Effector memory CD8-positive, alpha-beta T cell (primary cell): ENCODE measurements around the gene TRUB1.
"Not testable (repeated sequence)": the region's sequence is repeated elsewhere in the genome, so short reads cannot be mapped to it uniquely, and the experiment has no call there.

Source experiments
- ATAC-seq: fragments of 150-1000 bp; cut with Tn5 transposase; replicated peaks from 2 replicates; pipeline ENCODE4 v1.10.0; 2021; ENCODE audit warnings: mild to moderate bottlenecking, moderate library complexity
- DNase-seq, 3 experiments: peaks; one replicate each; pipeline ENCODE4 v3.0.0; 2021
- H3K27ac Mint-ChIP-seq, 2 donors: one replicate each; pipeline ENCODE4 v1.8.0; 2022; ENCODE audit warnings: mild to moderate bottlenecking in 2 of 2, mixed read lengths in 2 of 2, moderate library complexity in 2 of 2
- H3K27me3 Mint-ChIP-seq, 2 donors: one replicate each; pipeline ENCODE4 v1.8.0; 2022; ENCODE audit warnings: mixed read lengths in 2 of 2
- H3K36me3 Mint-ChIP-seq: one replicate; pipeline ENCODE4 v1.8.0; 2022; ENCODE audit warnings: mild to moderate bottlenecking, moderate library complexity, mixed read lengths; ENCODE audit not compliant: insufficient read depth
- H3K4me1 Mint-ChIP-seq, 2 donors: one replicate each; pipeline ENCODE4 v1.8.0; 2022; ENCODE audit warnings: low read depth in 2 of 2, mixed read lengths in 2 of 2
- H3K4me3 Mint-ChIP-seq, 2 donors: one replicate each; pipeline ENCODE4 v1.8.0; 2022; ENCODE audit warnings: mild to moderate bottlenecking in 2 of 2, mixed read lengths in 2 of 2, moderate library complexity in 2 of 2
- H3K9me3 Mint-ChIP-seq, 2 donors: one replicate each; pipeline ENCODE4 v1.8.0; 2022; ENCODE audit warnings: mixed read lengths in 2 of 2

TRUB1 gene

DNA sequence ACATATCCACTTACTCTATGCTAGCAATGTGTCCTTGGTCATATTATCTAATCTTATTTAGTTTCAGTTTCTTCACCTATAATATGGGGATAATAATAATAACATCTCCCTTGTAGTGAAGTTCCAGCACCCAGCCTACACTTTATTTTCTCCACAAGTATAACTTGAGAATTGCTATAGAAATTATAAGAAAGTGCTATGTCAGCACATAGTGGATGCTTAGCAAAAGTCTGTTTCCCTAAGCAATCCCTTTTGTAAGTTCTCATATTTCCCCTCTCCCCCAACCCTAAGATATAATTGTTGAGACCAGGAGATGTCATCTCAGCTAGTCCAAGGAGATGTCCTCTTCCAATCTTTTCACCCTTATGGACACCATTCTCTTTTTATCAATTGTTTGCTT, 5.8 kb upstream of the TRUB1 start:
- H3K4me3 Mint-ChIP-seq: no peak overlapping the region
- H3K36me3 Mint-ChIP-seq: no peaks in the 10 kb centered on the region
- no peaks in the 10 kb centered on the region for H3K9me3 Mint-ChIP-seq
- peaks cover 5 to 29% of the 10 kb centered on the region in 2 donors for H3K27me3 Mint-ChIP-seq
- H3K4me1 Mint-ChIP-seq: peaks cover 0 to under 1% of the 10 kb centered on the region in 2 donors
- no peak for ATAC-seq
- no peak overlapping the region for H3K27ac Mint-ChIP-seq
- no peak for DNase-seq

DNA sequence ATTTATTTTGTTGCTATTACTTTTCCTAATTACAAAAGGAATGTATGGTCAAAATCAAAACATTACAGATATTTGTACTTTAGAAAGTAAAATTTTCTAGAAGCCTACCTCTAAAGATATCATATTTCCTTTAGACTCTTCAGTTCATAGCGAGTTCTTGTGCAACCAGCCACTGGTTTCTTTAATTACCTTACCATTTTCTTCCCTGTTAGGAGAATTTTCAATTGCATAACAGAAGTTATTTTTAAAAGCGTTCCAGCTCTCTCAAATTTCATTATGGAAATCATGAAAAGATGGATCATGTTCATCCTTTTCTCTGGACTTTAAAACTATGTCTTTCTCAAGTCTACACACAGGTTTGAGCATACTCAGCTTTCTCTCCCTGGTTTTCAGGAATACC, 5.0 kb upstream of the TRUB1 start:
- Mint-ChIP-seq H3K9me3 (no peaks in the 10 kb centered on the region), H3K4me1 (peaks cover 0 to 2% of the 10 kb centered on the region in 2 donors), H3K36me3 (no peaks in the 10 kb centered on the region), H3K4me3 (no peak overlapping the region), H3K27ac (no peak overlapping the region), H3K27me3 (peaks cover 5 to 24% of the 10 kb centered on the region in 2 donors)
- DNase-seq: no peak
- no peak for ATAC-seq

DNA sequence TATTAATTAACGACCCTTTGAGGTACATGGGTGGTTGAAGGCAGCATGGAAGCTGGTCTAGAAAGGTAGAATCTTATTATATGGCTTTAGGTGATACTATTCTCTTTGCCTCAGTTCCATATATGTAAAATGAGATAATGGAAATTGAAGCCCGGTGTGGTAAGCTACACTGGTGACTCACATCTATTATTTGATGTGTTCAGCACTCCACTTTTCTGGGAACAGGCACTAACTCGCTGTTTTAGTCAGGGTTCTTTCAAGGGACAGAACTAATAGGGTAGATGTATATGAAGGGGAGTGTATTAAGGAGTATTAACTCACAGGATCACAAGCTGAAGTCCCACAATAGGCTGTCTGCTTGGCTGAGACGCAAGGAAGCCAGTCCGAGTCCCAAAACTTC, 4.4 kb upstream of the TRUB1 start:
- Mint-ChIP-seq H3K27ac (no peak overlapping the region), H3K4me3 (no peak overlapping the region), H3K9me3 (no peaks in the 10 kb centered on the region), H3K27me3 (peaks cover 5 to 24% of the 10 kb centered on the region in 2 donors), H3K4me1 (peaks cover 0 to 5% of the 10 kb centered on the region in 2 donors), H3K36me3 (peaks cover 4% of the 10 kb centered on the region)
- DNase-seq (no peak), ATAC-seq (no peak)

DNA sequence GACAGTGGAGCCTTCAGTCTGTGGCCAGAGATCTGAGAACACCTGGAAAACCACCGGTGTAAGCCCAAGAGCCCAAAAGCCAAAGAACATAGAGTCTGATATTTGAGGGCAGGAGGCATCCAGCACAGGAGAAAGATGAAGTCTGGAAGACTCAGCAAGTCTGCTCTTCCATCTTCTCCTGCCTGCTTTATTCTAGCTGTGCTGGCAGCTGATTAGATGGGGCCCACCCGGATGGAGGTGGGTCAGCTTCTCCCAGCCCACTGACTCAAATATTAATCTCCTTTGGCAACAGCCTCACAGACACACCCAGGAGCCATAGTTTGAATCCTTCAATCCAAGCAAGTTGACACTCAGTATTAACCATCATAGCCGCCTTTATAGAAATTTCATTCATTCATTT, 4.0 kb upstream of the TRUB1 start:
- H3K27me3 Mint-ChIP-seq: peaks cover 1 to 24% of the 10 kb centered on the region in 2 donors
- DNase-seq, H3K9me3 Mint-ChIP-seq, H3K4me1 Mint-ChIP-seq, ATAC-seq, H3K4me3 Mint-ChIP-seq, H3K27ac Mint-ChIP-seq, H3K36me3 Mint-ChIP-seq: not testable (repeated sequence)

DNA sequence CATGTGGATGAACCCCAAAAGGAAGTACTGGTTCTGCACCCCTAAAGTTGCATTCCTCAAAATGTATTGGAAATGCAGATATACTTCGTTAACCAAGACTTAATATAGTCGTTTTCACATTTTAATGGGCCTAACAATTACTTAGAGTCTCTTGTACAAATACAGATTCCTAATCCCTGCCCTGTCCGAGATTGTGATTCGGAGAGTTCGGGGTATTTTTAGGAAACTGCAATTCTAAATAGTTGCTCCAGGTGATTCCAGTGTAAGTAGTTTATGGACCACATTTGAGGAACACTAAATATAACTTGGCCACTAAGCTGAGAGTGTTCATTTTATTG, 830 bp downstream of the TRUB1 start:
- no peak for DNase-seq
- H3K9me3 Mint-ChIP-seq: no peaks in the 10 kb centered on the region
- H3K27ac Mint-ChIP-seq: peak overlapping the region; percentile 96 to 98
- H3K36me3 Mint-ChIP-seq: peaks cover 26% of the 10 kb centered on the region
- peaks cover 0 to 4% of the 10 kb centered on the region in 2 donors for H3K27me3 Mint-ChIP-seq
- no peak for ATAC-seq
- peaks cover 19 to 25% of the 10 kb centered on the region in 2 donors for H3K4me1 Mint-ChIP-seq
- H3K4me3 Mint-ChIP-seq: peak overlapping the region; percentile 93 to 98

DNA sequence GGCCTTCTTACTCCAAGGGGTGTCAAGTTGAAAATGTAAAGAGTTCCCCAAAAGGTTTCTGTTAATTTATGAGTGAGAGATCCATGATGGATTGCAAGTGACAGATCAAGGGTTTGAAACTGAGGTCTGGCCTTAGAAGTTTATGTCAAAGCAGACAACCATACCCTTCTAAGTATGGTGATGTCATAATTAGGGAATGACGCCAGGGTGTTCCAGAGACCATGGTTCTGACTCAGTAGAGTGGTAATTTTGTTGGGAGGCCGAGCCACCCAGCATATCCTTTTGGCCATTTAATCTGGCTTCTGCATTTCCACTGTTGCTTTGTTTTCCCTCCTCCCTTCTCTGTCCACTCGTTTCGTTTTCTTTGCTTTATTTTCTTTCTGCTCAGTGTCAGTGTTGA, 2.7 kb downstream of the TRUB1 start:
- Mint-ChIP-seq H3K4me3 (no peak overlapping the region), H3K4me1 (peaks cover 21 to 33% of the 10 kb centered on the region in 2 donors), H3K9me3 (no peaks in the 10 kb centered on the region), H3K36me3 (peaks cover 43% of the 10 kb centered on the region), H3K27me3 (no peaks in the 10 kb centered on the region), H3K27ac (no peak overlapping the region)
- ATAC-seq: no peak
- no peak for DNase-seq

DNA sequence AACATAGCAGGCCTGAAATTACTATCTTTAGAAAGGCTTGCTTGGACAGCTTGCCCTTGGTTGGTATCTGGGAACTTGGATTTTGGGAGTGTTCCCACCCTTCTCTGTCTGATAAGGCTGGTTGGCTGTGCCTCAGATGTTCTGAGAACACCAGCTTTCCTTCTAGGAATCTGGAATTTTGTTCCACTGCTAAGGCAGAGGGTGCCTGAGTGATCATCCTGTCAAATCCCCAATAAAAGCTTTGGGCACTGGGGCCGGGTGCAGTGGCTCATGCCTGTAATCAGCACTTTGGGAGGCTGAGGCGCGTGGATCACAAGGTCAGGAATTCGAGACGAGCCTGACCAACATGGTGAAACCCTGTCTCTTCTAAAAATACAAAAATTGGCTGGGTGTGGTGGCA, 5.0 kb downstream of the TRUB1 start:
- peaks cover 51% of the 10 kb centered on the region for H3K36me3 Mint-ChIP-seq

DNA sequence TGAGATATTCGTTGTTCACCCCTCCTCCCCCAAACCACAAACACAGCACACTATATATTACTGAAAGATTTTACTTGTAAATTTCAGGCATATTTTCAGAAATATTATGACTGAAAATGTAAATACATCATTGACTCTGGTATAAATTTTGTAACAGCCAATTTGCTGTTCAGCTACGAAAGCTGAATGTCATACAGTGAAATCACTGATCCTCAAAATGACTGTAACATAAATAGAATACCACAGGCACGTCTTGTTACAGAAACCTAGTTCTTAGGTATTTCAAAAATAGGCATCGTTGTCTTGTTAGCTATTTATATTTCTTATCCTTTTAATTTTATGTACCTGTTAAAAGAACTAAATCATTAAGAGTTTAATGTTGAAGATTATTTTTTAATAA, 15.1 kb downstream of the TRUB1 start:
- H3K36me3 Mint-ChIP-seq: peaks cover 19% of the 10 kb centered on the region
- peaks cover 26 to 44% of the 10 kb centered on the region in 2 donors for H3K4me1 Mint-ChIP-seq
- no peak overlapping the region for H3K27ac Mint-ChIP-seq
- no peaks in the 10 kb centered on the region for H3K27me3 Mint-ChIP-seq
- DNase-seq (no peak), ATAC-seq (no peak)
- no peak overlapping the region for H3K4me3 Mint-ChIP-seq
- no peaks in the 10 kb centered on the region for H3K9me3 Mint-ChIP-seq

More for the DNA sequence above, 5.0 kb downstream of the TRUB1 start:
- peaks cover 23 to 39% of the 10 kb centered on the region in 2 donors for H3K4me1 Mint-ChIP-seq
- H3K27ac Mint-ChIP-seq: no peak overlapping the region
- ATAC-seq (no peak), DNase-seq (no peak)
- no peaks in the 10 kb centered on the region for H3K9me3 Mint-ChIP-seq
- H3K4me3 Mint-ChIP-seq: no peak overlapping the region
- H3K27me3 Mint-ChIP-seq: no peaks in the 10 kb centered on the region

DNA sequence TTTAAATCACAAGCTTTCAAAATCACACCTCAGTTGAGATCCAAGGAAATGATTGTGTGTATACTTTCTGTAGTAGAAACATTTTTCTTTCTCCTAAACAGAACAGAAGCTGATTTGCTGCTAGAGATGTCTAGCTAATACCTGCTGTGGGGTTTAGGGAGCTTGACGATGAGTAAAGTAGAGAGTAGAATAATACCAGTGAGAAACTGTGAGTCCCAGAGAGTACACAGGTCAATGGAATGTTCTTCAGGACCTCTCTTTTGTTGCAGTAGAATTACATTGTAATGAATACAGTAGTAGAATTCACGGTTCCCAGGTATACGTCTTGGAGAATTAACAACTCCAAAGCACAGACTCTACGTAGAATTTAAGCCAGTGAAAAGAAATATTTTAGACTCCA, 18.0 kb downstream of the TRUB1 start:
- Mint-ChIP-seq H3K27ac (no peak overlapping the region), H3K4me1 (peaks cover 12 to 27% of the 10 kb centered on the region in 2 donors), H3K9me3 (no peaks in the 10 kb centered on the region), H3K4me3 (no peak overlapping the region), H3K36me3 (peaks cover 13% of the 10 kb centered on the region), H3K27me3 (no peaks in the 10 kb centered on the region)
- DNase-seq: no peak
- ATAC-seq: no peak

DNA sequence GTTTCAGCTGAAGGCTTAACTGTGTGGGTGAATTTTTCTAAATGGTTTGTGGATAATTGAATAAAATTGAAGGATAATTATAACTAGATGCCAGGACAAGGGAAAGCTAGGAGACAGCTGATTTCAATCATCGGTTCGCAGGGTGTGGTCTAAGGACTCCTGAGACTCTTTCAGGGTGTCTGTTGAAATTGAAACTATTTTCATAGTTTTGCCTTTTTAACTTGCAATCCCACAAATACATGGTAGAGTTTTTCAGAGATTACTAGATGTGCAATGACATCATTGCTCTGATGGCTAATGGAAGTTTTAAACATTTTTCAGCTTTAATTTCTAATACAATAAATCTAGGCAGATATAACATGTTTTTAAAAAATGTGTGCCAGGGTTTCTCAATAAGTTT, 18.5 kb downstream of the TRUB1 start:
- H3K27me3 Mint-ChIP-seq: no peaks in the 10 kb centered on the region
- no peak overlapping the region for H3K27ac Mint-ChIP-seq

DNA sequence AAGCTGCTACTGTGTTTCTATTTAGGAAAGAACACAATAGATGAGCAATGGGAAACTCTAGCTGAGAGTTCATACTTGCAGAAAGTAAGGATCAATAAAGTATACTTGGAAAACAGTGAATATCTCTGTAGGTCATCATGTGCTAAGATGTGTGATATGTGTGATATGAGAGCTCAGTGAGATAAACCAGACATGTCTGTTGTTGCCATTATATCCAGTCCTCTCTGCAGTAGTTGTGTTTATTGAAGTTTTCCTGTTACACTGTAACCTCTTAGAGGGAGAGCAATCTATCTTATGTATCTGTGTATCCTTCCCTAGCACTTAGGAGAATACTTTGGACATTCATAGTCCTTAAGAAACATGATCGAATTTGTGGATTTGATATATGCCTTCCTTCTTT, 19.1 kb downstream of the TRUB1 start:
- H3K36me3 Mint-ChIP-seq: peaks cover 13% of the 10 kb centered on the region
- DNase-seq: no peak
- no peaks in the 10 kb centered on the region for H3K9me3 Mint-ChIP-seq
- H3K27ac Mint-ChIP-seq: no peak overlapping the region
- peaks cover 14 to 27% of the 10 kb centered on the region in 2 donors for H3K4me1 Mint-ChIP-seq
- H3K27me3 Mint-ChIP-seq: no peaks in the 10 kb centered on the region
- H3K4me3 Mint-ChIP-seq: no peak overlapping the region
- no peak for ATAC-seq

More for the DNA sequence above, 18.5 kb downstream of the TRUB1 start:
- ATAC-seq (no peak), DNase-seq (no peak)
- Mint-ChIP-seq H3K36me3 (peaks cover 13% of the 10 kb centered on the region), H3K4me3 (no peak overlapping the region), H3K9me3 (no peaks in the 10 kb centered on the region), H3K4me1 (peaks cover 14 to 27% of the 10 kb centered on the region in 2 donors)

DNA sequence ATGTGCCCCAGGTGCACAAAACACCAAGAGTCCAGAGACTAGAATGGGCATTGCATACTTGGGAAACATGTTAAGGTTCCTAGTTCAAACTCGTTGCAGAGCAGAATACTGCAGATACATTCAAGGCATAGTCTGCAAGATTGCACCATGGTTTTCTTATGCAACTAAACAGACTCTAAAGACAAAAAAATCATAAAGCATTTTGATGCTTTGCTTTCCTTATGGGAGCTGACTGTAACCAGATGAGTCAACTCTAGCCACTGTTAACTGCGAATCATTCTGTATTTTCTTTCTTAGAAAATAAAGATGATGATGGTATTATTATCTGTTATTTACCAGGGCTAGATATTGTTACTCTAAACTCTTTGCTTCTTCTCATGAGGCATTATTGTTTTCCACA, 19.7 kb downstream of the TRUB1 start:
- ATAC-seq (no peak), DNase-seq (no peak)
- Mint-ChIP-seq H3K27ac (no peak overlapping the region), H3K4me1 (peaks cover 14 to 27% of the 10 kb centered on the region in 2 donors), H3K4me3 (no peak overlapping the region), H3K9me3 (no peaks in the 10 kb centered on the region), H3K27me3 (no peaks in the 10 kb centered on the region), H3K36me3 (peaks cover 9% of the 10 kb centered on the region)

DNA sequence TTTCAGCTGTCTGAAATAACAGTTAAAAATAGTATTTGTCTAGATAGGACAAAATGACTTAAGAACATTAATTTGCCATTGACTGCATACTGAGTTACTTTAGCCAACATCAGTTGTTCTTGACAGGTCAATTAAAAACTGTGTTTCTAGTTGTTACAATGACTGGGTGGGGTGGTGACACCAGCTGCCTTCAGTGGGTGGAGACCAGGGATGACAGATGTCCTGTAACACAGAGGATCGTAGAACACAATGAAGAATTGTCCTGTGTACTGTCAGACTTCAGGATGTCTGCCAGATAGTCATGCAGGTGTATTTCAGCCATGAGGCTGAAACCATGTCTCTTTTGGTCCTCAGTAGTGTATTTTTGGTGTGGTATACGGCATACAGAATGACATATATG, 24.4 kb downstream of the TRUB1 start:
- Mint-ChIP-seq H3K27ac (no peak overlapping the region), H3K9me3 (no peaks in the 10 kb centered on the region), H3K4me3 (no peak overlapping the region), H3K4me1 (peaks cover 7 to 12% of the 10 kb centered on the region in 2 donors), H3K36me3 (peaks cover 3% of the 10 kb centered on the region), H3K27me3 (no peaks in the 10 kb centered on the region)
- DNase-seq (no peak), ATAC-seq (no peak)

DNA sequence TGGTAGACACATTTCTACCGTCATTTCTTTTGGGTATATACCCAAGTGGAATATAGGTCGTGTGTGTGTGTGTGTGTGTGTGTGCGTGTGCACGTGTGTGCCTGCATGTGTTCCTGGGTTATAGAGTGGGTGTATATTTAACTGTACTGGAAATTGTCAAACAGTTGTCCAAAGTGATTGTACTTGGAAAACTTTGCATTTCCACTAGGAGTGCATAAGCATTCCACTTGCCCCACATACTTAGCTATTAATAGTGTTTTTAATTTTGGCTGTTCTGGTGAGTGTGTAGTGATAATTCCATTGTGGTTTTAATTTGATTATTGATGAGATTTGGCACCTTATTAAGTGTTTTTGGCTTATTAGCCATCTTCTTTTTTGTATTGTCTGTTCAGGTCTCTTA, 25.9 kb downstream of the TRUB1 start:
- Mint-ChIP-seq H3K27me3 (no peaks in the 10 kb centered on the region), H3K4me3 (no peak overlapping the region), H3K36me3 (no peaks in the 10 kb centered on the region), H3K4me1 (peaks cover 7 to 19% of the 10 kb centered on the region in 2 donors), H3K27ac (no peak overlapping the region), H3K9me3 (no peaks in the 10 kb centered on the region)
- DNase-seq: no peak
- ATAC-seq: no peak

DNA sequence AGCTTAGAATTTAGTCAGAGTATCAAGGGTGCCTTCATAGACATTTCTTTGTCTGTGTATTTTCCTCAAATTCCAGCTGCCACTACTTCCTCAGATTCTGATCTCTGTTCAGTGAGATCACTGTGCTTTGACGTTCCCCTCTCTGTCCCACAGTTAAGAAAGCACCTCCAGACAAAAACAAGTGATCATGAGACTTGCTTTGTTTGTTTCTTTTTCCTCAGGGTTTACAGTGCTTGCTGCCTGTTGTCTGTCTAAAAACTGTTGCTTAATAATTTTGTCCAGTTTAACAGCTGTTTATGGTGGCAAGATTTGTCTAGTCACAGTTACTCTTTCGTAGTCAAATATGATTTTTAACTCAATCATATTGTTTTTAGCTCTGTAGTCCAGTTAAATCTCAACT, 29.1 kb downstream of the TRUB1 start:
- Mint-ChIP-seq H3K36me3 (no peaks in the 10 kb centered on the region), H3K27ac (peak overlapping the region in 1 of 2 donors; percentile 16), H3K27me3 (no peaks in the 10 kb centered on the region), H3K9me3 (no peaks in the 10 kb centered on the region), H3K4me1 (peaks cover 12 to 28% of the 10 kb centered on the region in 2 donors), H3K4me3 (no peak overlapping the region)
- ATAC-seq: no peak
- no peak for DNase-seq
